ENCODE results near the gene MAST4. TPM values are rescaled to one million over a fixed set of nuclear protein-coding genes. Genes with fewer than 3 reads are reported as not detected.

The MAST4 gene
- total RNA-seq, 1 donor from 2014 or later: 11.3 TPM

GRCh38 chr5:67139030-67139429 is 542.8 kb downstream of the MAST4 start:
- peaks cover 19% of the 10 kb centered on the region for H3K36me3 Mint-ChIP-seq (ENCODE audit: low read depth)
- no peaks in the 10 kb centered on the region for H3K27me3 Mint-ChIP-seq (ENCODE audit: low read depth)
- no peaks in the 10 kb centered on the region for H3K4me1 Mint-ChIP-seq (ENCODE audit: low read depth)
- H3K9me3 Mint-ChIP-seq (ENCODE audit: low read depth): no peaks in the 10 kb centered on the region
- DNase-seq (ENCODE audit: low spot score): no peak
- H3K4me3 Mint-ChIP-seq (ENCODE audit: unreplicated experiment): no peak overlapping the region
- no peak for TF ChIP-seq CTCF (IDR thresholded peaks at IDR 0.05)
- no peak overlapping the region for H3K27ac Mint-ChIP-seq (ENCODE audit: unreplicated experiment)

GRCh38 chr5:67140413-67140812 is 544.2 kb downstream of the MAST4 start:
- Mint-ChIP-seq H3K27ac (ENCODE audit: unreplicated experiment) (no peak overlapping the region), H3K4me3 (ENCODE audit: unreplicated experiment) (no peak overlapping the region), H3K27me3 (ENCODE audit: low read depth) (no peaks in the 10 kb centered on the region), H3K36me3 (ENCODE audit: low read depth) (peaks cover 21% of the 10 kb centered on the region), H3K9me3 (ENCODE audit: low read depth) (no peaks in the 10 kb centered on the region), H3K4me1 (ENCODE audit: low read depth) (no peaks in the 10 kb centered on the region)
- DNase-seq (ENCODE audit: low spot score): no peak
- TF ChIP-seq CTCF (IDR thresholded peaks at IDR 0.05): no peak

GRCh38 chr5:67141644-67142043 is 545.5 kb downstream of the MAST4 start:
- Mint-ChIP-seq H3K4me1 (ENCODE audit: low read depth) (no peaks in the 10 kb centered on the region), H3K27ac (ENCODE audit: unreplicated experiment) (no peak overlapping the region)

DNA sequence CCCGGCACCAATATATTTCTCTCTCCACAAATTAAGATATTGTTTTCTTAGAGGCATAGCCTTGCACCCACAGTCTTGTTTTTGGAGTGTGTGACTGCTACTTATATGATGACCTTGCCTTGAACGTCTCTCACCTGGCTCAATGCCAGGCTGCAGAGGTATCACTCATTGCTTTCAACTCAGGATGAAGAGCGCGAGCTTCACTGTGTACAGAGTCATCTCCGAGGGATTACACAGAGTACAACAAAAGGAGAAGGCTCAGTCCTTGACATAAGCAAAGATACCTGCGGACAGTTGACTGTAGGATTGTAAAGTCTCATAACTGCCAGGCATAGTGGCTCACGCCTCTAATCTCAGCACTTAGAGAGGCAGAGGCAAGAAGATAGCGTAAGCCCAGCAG is 546.6 kb downstream of the MAST4 start:
- DNase-seq (ENCODE audit: low spot score): no peak
- no peaks in the 10 kb centered on the region for H3K4me1 Mint-ChIP-seq (ENCODE audit: low read depth)
- no peak overlapping the region for H3K4me3 Mint-ChIP-seq (ENCODE audit: unreplicated experiment)
- no peaks in the 10 kb centered on the region for H3K9me3 Mint-ChIP-seq (ENCODE audit: low read depth)
- H3K27me3 Mint-ChIP-seq (ENCODE audit: low read depth): no peaks in the 10 kb centered on the region
- no peak for TF ChIP-seq CTCF (IDR thresholded peaks at IDR 0.05)
- no peak overlapping the region for H3K27ac Mint-ChIP-seq (ENCODE audit: unreplicated experiment)
- H3K36me3 Mint-ChIP-seq (ENCODE audit: low read depth): peaks cover 23% of the 10 kb centered on the region

More at GRCh38 chr5:67141644-67142043, 545.5 kb downstream of the MAST4 start:
- TF ChIP-seq CTCF (IDR thresholded peaks at IDR 0.05): no peak
- Mint-ChIP-seq H3K9me3 (ENCODE audit: low read depth) (no peaks in the 10 kb centered on the region), H3K4me3 (ENCODE audit: unreplicated experiment) (no peak overlapping the region), H3K27me3 (ENCODE audit: low read depth) (no peaks in the 10 kb centered on the region), H3K36me3 (ENCODE audit: low read depth) (peaks cover 23% of the 10 kb centered on the region)
- no peak for DNase-seq (ENCODE audit: low spot score)

DNA sequence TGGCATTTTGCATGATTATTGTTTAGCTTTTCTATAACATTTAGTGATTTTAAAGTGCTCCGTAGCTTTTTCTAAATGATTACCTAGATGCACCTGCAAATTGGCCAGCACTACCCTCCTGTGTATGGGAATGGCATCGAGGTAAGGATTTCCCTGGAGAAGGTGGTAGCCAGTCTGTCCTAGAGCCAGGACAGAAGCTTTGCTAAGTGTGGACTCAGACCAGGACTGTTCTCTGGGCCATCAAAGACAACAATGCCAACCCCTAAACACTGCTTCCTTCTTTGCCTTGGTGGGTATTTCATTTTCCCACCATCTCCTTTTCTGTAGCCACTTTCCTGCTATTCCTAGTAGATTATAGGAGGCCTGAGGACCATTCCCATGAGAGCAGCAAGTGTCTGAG is 547.4 kb downstream of the MAST4 start:
- Mint-ChIP-seq H3K4me1 (ENCODE audit: low read depth) (no peaks in the 10 kb centered on the region), H3K36me3 (ENCODE audit: low read depth) (peaks cover 23% of the 10 kb centered on the region)

More for the DNA sequence above, 547.4 kb downstream of the MAST4 start:
- DNase-seq (ENCODE audit: low spot score): no peak
- no peaks in the 10 kb centered on the region for H3K27me3 Mint-ChIP-seq (ENCODE audit: low read depth)
- H3K4me3 Mint-ChIP-seq (ENCODE audit: unreplicated experiment): no peak overlapping the region
- no peak for TF ChIP-seq CTCF (IDR thresholded peaks at IDR 0.05)
- H3K27ac Mint-ChIP-seq (ENCODE audit: unreplicated experiment): no peak overlapping the region
- no peaks in the 10 kb centered on the region for H3K9me3 Mint-ChIP-seq (ENCODE audit: low read depth)
